K562 (cell line): ENCODE results near the gene DLL4. TPM values are rescaled to one million over a fixed set of nuclear protein-coding genes. Genes with fewer than 3 reads are reported as not detected.

ENCODE experiments used
- CTBP1 ChIP-seq: fragments of 450-650 bp; IDR thresholded peaks from 2 replicates; pipeline ENCODE4 v1.6.1; 2016; ENCODE audit warnings: borderline replicate concordance
- GABPB1 ChIP-seq: sonication (generic); formaldehyde crosslinking; IDR thresholded peaks from 2 replicates; pipeline ENCODE4 v1.8.0; 2022; ENCODE audit warnings: mild to moderate bottlenecking, missing genetic modification reagents
- HES1 ChIP-seq: fragments of 450-650 bp; IDR thresholded peaks from 2 replicates; pipeline ENCODE4 v1.6.1; 2016; ENCODE audit warnings: low read depth, mild to moderate bottlenecking, moderate library complexity
- L3MBTL2 ChIP-seq: fragments of 450-650 bp; IDR thresholded peaks from 2 replicates; pipeline ENCODE4 v1.6.1; 2016; ENCODE audit warnings: mild to moderate bottlenecking, moderate library complexity
- RAD21 ChIP-seq, 2 experiments: fragments of 250-450 bp in 1 of 2; fragments of 450-650 bp in 1 of 2; sonication (Bioruptor Pico) in 1 of 2; formaldehyde crosslinking in 1 of 2; IDR thresholded peaks in 1 of 2; conservative IDR thresholded peaks in 1 of 2; 2 replicates each; pipeline versions ENCODE4 v1.4.0 to v1.8.0; 2020 to 2022; ENCODE audit warnings: mild to moderate bottlenecking in 2 of 2, moderate library complexity in 1 of 2
- RB1 ChIP-seq: fragments of 450-650 bp; IDR thresholded peaks from 2 replicates; pipeline ENCODE4 v1.6.1; 2017; ENCODE audit warnings: low read depth, mild to moderate bottlenecking
- SP1 ChIP-seq: sonication (generic); formaldehyde crosslinking; IDR thresholded peaks from 2 replicates; pipeline ENCODE4 v1.8.1; 2022; ENCODE audit warnings: mild to moderate bottlenecking, missing genetic modification reagents
- TCF7 ChIP-seq: sonication (generic); IDR thresholded peaks from 2 replicates; pipeline ENCODE4 v1.6.1; 2016; ENCODE audit warnings: antibody characterized with exemption, borderline replicate concordance
- TFAP4 ChIP-seq: sonication (generic); formaldehyde crosslinking; IDR thresholded peaks from 2 replicates; pipeline ENCODE4 v1.8.0; 2022; ENCODE audit warnings: missing genetic modification reagents, mild to moderate bottlenecking, moderate library complexity, borderline replicate concordance
- TOE1 ChIP-seq, 2 experiments: fragments of 450-650 bp in 1 of 2; sonication (generic) in 1 of 2; formaldehyde crosslinking in 1 of 2; IDR thresholded peaks; 2 replicates each; pipeline versions ENCODE4 v1.7.1 to v1.8.0; 2016 to 2022; ENCODE audit warnings: borderline replicate concordance in 2 of 2, mild to moderate bottlenecking in 2 of 2, antibody characterized with exemption in 1 of 2, inconsistent platforms in 1 of 2, low read depth in 1 of 2, missing genetic modification reagents in 1 of 2, moderate library complexity in 1 of 2
- ZKSCAN3 ChIP-seq: fragments of 250-450 bp; sonication (Bioruptor Pico); IDR thresholded peaks from 2 replicates; pipeline ENCODE4 v1.4.0; 2020
- ZNF75A ChIP-seq: fragments of 450-650 bp; formaldehyde crosslinking; IDR thresholded peaks from 2 replicates; pipeline ENCODE4 v1.4.0; 2020; ENCODE audit warnings: mild to moderate bottlenecking
- polyA plus RNA-seq, 8 experiments: library from polyadenylated mRNA; depleted of rRNA in 4 of 8; stranded (reverse) in 5 of 8; unstranded in 3 of 8; fragments of >200 nt; fragmentation: Nextera tagmentation in 2 of 8; fragmentation: Illumina TruSeq in 1 of 8; extraction: Ambion mirVana in 2 of 8; extraction: Trizol in 1 of 8; gene quantifications; 2 replicates each; pipeline versions ENCODE4 v1.2.1 to v1.2.3, GENCODE V29; 2011 to 2014; ENCODE audit warnings: inconsistent platforms in 1 of 8, missing spikeins in 1 of 8
- total RNA-seq, 7 experiments: library from RNA; depleted of rRNA in 6 of 7; stranded (reverse); fragments of >200 nt in 6 of 7; fragmentation: Illumina TruSeq in 2 of 7; extraction: Trizol in 2 of 7; gene quantifications; 2 replicates each; pipeline versions ENCODE4 v1.2.1 to v1.2.3, GENCODE V29; 2011 to 2021; ENCODE audit warnings: low replicate concordance in 1 of 7
- TF ChIP-seq, protein P1 (sequence below): sonication (generic); formaldehyde crosslinking; IDR thresholded peaks from 2 replicates; pipeline ENCODE4 v1.8.0; 2023; ENCODE audit warnings: mild to moderate bottlenecking, missing genetic modification reagents

Gene DLL4
- total and polyA plus RNA-seq, 9 of the 15 experiments (the other 6 are each of a cell fraction or from before 2014, with no cell fraction given), result 0.04 to 1.1 (median 0.41) TPM; not detected in 1

DNA sequence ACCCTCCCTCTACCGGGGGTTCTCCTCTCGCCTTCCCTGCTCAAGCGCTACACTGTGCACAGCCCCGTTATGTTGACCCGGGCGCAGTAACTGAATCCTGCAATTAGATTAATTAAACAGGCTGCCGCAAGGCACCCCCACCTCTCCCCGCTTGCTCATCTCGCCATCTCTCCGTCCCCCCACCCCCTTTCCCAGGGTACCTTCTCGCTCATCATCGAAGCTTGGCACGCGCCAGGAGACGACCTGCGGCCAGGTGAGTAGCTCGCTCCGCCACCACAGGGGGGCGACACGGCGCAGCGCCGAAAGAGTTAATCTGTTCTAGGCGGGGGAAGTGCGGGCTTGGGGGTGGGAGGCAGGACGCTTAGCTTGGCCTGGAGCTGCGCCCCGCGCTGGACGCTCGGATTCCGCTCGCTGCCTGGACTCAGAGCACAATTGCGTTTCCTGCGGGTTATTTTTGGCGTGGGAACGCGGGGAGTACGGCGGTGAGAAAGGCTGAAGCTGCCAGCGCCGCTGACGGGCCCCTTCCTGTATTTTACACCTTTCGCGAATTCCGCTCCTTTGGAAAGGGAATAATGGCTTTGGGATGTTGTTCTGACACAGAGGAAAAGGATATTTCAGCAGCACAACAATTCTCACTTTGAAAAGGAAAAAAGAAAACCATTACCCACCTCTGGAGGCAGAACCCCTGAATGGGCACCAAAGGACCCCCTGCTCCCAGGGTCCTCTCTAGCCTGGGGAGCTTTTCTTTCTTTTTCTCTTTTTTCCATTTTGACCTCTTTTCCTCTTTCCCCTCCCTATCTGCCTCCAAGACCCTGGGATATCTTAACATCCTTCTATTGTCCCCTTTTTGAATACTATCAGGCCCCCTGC, 1.5 kb downstream of the DLL4 start (continued):
- TF ChIP-seq, protein P1, sequence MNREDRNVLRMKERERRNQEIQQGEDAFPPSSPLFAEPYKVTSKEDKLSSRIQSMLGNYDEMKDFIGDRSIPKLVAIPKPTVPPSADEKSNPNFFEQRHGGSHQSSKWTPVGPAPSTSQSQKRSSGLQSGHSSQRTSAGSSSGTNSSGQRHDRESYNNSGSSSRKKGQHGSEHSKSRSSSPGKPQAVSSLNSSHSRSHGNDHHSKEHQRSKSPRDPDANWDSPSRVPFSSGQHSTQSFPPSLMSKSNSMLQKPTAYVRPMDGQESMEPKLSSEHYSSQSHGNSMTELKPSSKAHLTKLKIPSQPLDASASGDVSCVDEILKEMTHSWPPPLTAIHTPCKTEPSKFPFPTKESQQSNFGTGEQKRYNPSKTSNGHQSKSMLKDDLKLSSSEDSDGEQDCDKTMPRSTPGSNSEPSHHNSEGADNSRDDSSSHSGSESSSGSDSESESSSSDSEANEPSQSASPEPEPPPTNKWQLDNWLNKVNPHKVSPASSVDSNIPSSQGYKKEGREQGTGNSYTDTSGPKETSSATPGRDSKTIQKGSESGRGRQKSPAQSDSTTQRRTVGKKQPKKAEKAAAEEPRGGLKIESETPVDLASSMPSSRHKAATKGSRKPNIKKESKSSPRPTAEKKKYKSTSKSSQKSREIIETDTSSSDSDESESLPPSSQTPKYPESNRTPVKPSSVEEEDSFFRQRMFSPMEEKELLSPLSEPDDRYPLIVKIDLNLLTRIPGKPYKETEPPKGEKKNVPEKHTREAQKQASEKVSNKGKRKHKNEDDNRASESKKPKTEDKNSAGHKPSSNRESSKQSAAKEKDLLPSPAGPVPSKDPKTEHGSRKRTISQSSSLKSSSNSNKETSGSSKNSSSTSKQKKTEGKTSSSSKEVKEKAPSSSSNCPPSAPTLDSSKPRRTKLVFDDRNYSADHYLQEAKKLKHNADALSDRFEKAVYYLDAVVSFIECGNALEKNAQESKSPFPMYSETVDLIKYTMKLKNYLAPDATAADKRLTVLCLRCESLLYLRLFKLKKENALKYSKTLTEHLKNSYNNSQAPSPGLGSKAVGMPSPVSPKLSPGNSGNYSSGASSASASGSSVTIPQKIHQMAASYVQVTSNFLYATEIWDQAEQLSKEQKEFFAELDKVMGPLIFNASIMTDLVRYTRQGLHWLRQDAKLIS (CRISPR knock-in tag), result 0 out of 2 replicates have a peak, but pooled peaks have one; percentile 40
- TF ChIP-seq GABPB1 (CRISPR knock-in tag) (0 out of 2 replicates have a peak, but pooled peaks have one; percentile 50), RAD21 (CRISPR knock-in tag; conservative IDR thresholded peaks at IDR 0.05 in 1 of 2, IDR thresholded peaks at IDR 0.05 in 1 of 2) (peak in 1 of 2 experiments; percentile 42; a peak in 2 of 4 replicates), TCF7 (no peak), SP1 (CRISPR knock-in tag) (peak; percentile 59; the same call in 1 of the 2 replicates), RB1 (peak; percentile 62; the same call in 1 of the 2 replicates), HES1 (0 out of 2 replicates have a peak, but pooled peaks have one; percentile 43), TFAP4 (peak; percentile 73; the same call in 1 of the 2 replicates), L3MBTL2 (peak; percentile 80), CTBP1 (peak; percentile 85), ZKSCAN3 (CRISPR knock-in tag) (no peak), ZNF75A (CRISPR knock-in tag) (no peak), TOE1 (IDR thresholded peaks at IDR 0.05; ENCODE audit: borderline replicate concordance) (peak; percentile 65; the same call in 1 of the 2 replicates), TOE1 (CRISPR knock-in tag; IDR thresholded peaks at IDR 0.05; ENCODE audit: borderline replicate concordance, low read depth) (no peak)
